ENCODE measurements around the gene ADK.

Gene ADK

DNA sequence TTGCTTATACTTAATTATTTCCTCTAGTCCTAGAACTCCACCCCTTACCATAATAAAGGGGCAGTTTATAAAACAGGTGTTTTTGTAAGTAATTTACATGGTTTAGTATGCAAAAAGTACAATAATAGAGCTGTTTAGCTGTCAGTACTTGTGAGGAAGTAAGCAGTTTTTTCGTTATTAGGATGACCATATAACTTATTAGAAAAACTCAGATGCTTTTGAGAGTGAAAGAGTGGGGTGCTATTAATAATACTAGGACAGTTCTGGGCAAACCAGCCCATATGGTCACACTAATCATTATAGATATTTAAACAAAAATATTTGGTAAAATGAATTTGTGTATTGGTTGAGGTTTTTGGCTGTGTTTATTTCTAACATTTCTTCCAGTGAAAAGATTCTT lies 473.5 kb downstream of the ADK start:
- TF ChIP-seq, protein P1, sequence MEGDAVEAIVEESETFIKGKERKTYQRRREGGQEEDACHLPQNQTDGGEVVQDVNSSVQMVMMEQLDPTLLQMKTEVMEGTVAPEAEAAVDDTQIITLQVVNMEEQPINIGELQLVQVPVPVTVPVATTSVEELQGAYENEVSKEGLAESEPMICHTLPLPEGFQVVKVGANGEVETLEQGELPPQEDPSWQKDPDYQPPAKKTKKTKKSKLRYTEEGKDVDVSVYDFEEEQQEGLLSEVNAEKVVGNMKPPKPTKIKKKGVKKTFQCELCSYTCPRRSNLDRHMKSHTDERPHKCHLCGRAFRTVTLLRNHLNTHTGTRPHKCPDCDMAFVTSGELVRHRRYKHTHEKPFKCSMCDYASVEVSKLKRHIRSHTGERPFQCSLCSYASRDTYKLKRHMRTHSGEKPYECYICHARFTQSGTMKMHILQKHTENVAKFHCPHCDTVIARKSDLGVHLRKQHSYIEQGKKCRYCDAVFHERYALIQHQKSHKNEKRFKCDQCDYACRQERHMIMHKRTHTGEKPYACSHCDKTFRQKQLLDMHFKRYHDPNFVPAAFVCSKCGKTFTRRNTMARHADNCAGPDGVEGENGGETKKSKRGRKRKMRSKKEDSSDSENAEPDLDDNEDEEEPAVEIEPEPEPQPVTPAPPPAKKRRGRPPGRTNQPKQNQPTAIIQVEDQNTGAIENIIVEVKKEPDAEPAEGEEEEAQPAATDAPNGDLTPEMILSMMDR (IDR thresholded peaks at IDR 0.05) = no peak
- Histone ChIP-seq H3K4me1 (ENCODE audit: control insufficient read depth in 1 of 2, insufficient read depth in 1 of 2, low read depth in 1 of 2, low read length in 1 of 2) (no peaks in the 10 kb centered on the region), H3K27me3 (no peaks in the 10 kb centered on the region), H3K4me3 (ENCODE audit: low read depth in 1 of 2, low read length in 1 of 2) (no peak overlapping the region), H3K9me3 (no peaks in the 10 kb centered on the region), H3K36me3 (no peaks in the 10 kb centered on the region), H3K27ac (no peak overlapping the region)

DNA sequence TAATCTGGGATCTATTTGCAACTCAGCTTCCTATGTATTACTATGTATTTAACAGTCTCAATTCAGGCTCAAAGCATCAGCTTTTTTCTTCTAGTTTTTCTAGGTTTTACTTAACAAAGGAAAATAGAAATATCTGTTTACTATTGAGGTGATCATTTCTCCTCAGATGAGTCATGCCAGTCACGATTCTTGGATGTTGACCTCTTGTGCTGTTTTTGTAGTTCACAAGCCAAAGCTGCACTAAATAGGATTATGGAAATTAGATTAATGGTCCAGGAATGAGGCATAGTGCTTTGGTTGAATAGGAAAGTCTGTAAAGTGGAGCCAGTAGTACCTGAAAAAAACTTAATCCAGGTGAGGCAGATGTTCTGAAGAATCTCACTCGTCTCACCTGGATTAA lies 477.1 kb downstream of the ADK start:
- H3K9me3 ChIP-seq = no peaks in the 10 kb centered on the region
- no peak overlapping the region for H3K4me3 ChIP-seq (ENCODE audit: low read depth in 1 of 2, low read length in 1 of 2)
- H3K36me3 ChIP-seq = no peaks in the 10 kb centered on the region
- no peaks in the 10 kb centered on the region for H3K27me3 ChIP-seq
- H3K4me1 ChIP-seq (ENCODE audit: control insufficient read depth in 1 of 2, insufficient read depth in 1 of 2, low read depth in 1 of 2, low read length in 1 of 2) = no peaks in the 10 kb centered on the region
- no peak overlapping the region for H3K27ac ChIP-seq
- TF ChIP-seq, protein P1 (IDR thresholded peaks at IDR 0.05) = no peak

DNA sequence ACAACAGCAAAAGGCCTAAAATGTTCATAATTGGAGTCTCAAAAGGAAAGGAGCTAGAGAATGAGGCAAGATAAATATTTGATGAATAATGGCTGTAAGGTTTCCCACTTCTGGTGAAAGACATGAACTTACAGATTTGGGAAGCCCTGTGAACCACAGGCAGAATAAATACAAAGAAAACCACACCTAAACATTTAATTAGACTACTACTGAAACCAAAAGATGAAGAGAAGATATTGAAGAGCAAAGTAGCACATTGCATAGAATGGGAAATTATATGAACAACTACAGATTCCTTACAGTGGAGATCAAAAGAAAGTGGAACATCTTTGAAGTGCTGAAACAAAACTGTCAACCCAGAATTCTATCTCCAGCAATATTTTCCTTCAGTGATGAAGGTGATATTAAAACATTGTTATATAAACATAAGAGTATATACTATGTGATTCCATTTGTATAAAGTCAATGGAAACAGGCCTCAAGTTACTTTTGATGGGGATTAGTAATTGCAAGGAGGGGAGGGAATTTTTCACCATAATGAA lies 484.0 kb downstream of the ADK start:
- Histone ChIP-seq H3K9me3 (peaks cover 8% of the 10 kb centered on the region), H3K4me1 (ENCODE audit: control insufficient read depth in 1 of 2, insufficient read depth in 1 of 2, low read depth in 1 of 2, low read length in 1 of 2) (no peaks in the 10 kb centered on the region), H3K27me3 (no peaks in the 10 kb centered on the region), H3K36me3 (no peaks in the 10 kb centered on the region), H3K27ac (no peak overlapping the region), H3K4me3 (ENCODE audit: low read depth in 1 of 2, low read length in 1 of 2) (no peak overlapping the region)
- TF ChIP-seq, protein P1 (IDR thresholded peaks at IDR 0.05) = no peak

GRCh38 chr10:74635655-74636054 lies 484.6 kb downstream of the ADK start:
- H3K36me3 ChIP-seq = no peaks in the 10 kb centered on the region
- H3K27me3 ChIP-seq = no peaks in the 10 kb centered on the region
- H3K27ac ChIP-seq = no peak overlapping the region
- H3K4me1 ChIP-seq (ENCODE audit: control insufficient read depth in 1 of 2, insufficient read depth in 1 of 2, low read depth in 1 of 2, low read length in 1 of 2) = no peaks in the 10 kb centered on the region
- peaks cover 8% of the 10 kb centered on the region for H3K9me3 ChIP-seq
- H3K4me3 ChIP-seq (ENCODE audit: low read depth in 1 of 2, low read length in 1 of 2) = no peak overlapping the region
- TF ChIP-seq, protein P1 (IDR thresholded peaks at IDR 0.05) = no peak

DNA sequence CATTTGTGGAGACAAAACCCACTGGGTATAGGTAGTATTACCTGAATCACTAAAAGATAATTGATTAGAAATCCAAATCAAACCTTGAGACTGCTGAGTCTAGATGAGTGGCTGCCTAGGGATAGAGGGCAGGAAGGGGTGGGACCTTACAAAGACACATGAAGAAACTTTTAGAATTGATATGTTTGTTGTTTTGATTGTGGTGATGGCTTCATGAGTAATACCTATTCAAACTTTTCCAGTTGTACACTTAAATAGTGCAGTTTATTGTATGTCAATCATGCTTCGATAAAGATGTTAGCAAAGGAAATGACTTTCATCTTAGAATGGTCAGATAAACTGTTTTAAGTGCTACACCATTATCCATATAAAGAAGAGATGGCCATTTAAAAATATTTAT lies 486.7 kb downstream of the ADK start:
- Histone ChIP-seq H3K9me3 (peaks cover 8% of the 10 kb centered on the region), H3K36me3 (no peaks in the 10 kb centered on the region), H3K4me3 (ENCODE audit: low read depth in 1 of 2, low read length in 1 of 2) (no peak overlapping the region), H3K27me3 (no peaks in the 10 kb centered on the region), H3K27ac (no peak overlapping the region), H3K4me1 (ENCODE audit: control insufficient read depth in 1 of 2, insufficient read depth in 1 of 2, low read depth in 1 of 2, low read length in 1 of 2) (no peaks in the 10 kb centered on the region)
- TF ChIP-seq, protein P1 (IDR thresholded peaks at IDR 0.05) = no peak

All from neutrophil (primary cell).